ENCODE measurements around the gene MUTYH.
"Not testable (repeated sequence)": the region's sequence is repeated elsewhere in the genome, so short reads cannot be mapped to it uniquely, and the experiment has no call there.

MUTYH gene

GRCh38 chr1:45370575-45370974 is 30.3 kb upstream of the MUTYH start:
- no peaks in the 10 kb centered on the region for H3K36me3 ChIP-seq
- no peak for TF ChIP-seq CTCF (IDR thresholded peaks at IDR 0.05; ENCODE audit: low read depth, low read length)
- no peaks in the 10 kb centered on the region for H3K9me3 ChIP-seq
- no peak for DNase-seq
- no peaks in the 10 kb centered on the region for H3K4me1 ChIP-seq
- no peak overlapping the region for H3K4me3 ChIP-seq (ENCODE audit: low read depth, low read length)
- H3K27me3 ChIP-seq: no peaks in the 10 kb centered on the region

DNA sequence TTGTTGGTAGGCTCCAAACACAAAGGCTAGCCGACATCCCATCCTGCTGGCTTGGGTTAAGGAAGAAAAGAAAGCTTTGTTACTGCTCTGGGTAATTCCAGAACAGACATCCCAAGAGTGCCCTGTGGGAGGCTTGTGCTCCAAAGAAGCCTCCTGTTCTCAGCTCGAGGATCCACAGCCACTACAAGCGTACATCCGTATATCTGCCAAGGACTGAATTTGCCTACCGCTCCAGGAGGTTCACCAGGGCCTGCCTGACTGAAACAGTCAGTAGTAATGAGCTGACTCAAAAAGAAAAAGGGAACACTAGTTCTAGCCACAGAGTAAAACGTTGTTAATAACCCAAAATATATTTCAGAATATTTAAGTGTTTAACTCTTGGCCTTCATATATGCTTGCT is 24.8 kb upstream of the MUTYH start:
- no peak for TF ChIP-seq CTCF (IDR thresholded peaks at IDR 0.05; ENCODE audit: low read depth, low read length)
- H3K9me3 ChIP-seq: no peaks in the 10 kb centered on the region
- DNase-seq: no peak
- no peaks in the 10 kb centered on the region for H3K36me3 ChIP-seq
- H3K27me3 ChIP-seq: no peaks in the 10 kb centered on the region
- H3K4me1 ChIP-seq: no peaks in the 10 kb centered on the region
- no peak overlapping the region for H3K4me3 ChIP-seq (ENCODE audit: low read depth, low read length)

- no peaks in the 10 kb centered on the region for H3K9me3 ChIP-seq
- no peak for TF ChIP-seq CTCF (IDR thresholded peaks at IDR 0.05; ENCODE audit: low read depth, low read length)
- no peak for DNase-seq
- no peaks in the 10 kb centered on the region for H3K4me1 ChIP-seq
- no peaks in the 10 kb centered on the region for H3K36me3 ChIP-seq
- no peaks in the 10 kb centered on the region for H3K27me3 ChIP-seq
- H3K4me3 ChIP-seq (ENCODE audit: low read depth, low read length): no peak overlapping the region
These were observed 24.1 kb upstream of the MUTYH start for GRCh38 chr1:45364294-45364693.

GRCh38 chr1:45360981-45361380 is 20.7 kb upstream of the MUTYH start:
- not testable (repeated sequence) for H3K27me3 ChIP-seq; H3K4me3 ChIP-seq (ENCODE audit: low read depth, low read length); H3K9me3 ChIP-seq; DNase-seq; H3K36me3 ChIP-seq; H3K4me1 ChIP-seq

GRCh38 chr1:45359882-45360513 is 19.8 kb upstream of the MUTYH start:
- Histone ChIP-seq H3K27me3 (no peaks in the 10 kb centered on the region), H3K4me3 (ENCODE audit: low read depth, low read length) (no peak overlapping the region)

DNA sequence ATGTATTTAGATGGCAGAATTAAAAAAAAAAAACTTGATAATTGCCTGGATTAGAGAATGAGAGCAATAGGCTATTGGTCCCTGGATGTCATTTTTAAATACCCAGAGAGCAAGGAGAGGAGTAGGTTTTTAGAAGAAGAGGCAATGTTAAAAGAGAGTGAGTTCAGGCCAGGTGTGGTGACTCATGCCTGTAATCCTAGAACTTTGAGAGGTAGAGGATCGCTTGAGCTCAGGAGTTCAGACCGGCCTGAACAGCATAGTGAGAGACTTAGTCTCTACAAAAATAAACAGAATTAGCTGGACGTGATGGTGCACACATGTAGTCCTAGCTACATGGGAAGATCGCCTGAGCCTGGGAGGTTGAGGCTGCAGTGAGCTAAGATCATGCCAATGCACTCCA is 15.9 kb upstream of the MUTYH start:
- Histone ChIP-seq H3K4me1 (no peaks in the 10 kb centered on the region), H3K27me3 (no peaks in the 10 kb centered on the region)
- no peak for DNase-seq

More at GRCh38 chr1:45359882-45360513, 19.8 kb upstream of the MUTYH start:
- peak; percentile 51 for TF ChIP-seq CTCF (IDR thresholded peaks at IDR 0.05; ENCODE audit: low read depth, low read length)
- H3K9me3 ChIP-seq: no peaks in the 10 kb centered on the region
- H3K4me1 ChIP-seq: no peaks in the 10 kb centered on the region
- DNase-seq: peak; percentile 37
- H3K36me3 ChIP-seq: no peaks in the 10 kb centered on the region

More for the DNA sequence above, 15.9 kb upstream of the MUTYH start:
- Histone ChIP-seq H3K9me3 (no peaks in the 10 kb centered on the region), H3K4me3 (ENCODE audit: low read depth, low read length) (no peak overlapping the region), H3K36me3 (no peaks in the 10 kb centered on the region)
- no peak for TF ChIP-seq CTCF (IDR thresholded peaks at IDR 0.05; ENCODE audit: low read depth, low read length)

Measured in BE2C (cell line).